Stimulated activated effector memory CD8-positive, alpha-beta T cell treated with anti-CD3 and anti-CD28 coated beads, Interleukin-12 subunit alpha, Interleukin-12 subunit beta, amount 100 ng/mL, for 72 hours (primary cell): ENCODE results near the gene VPS11.
"Not testable (repeated sequence)": the region's sequence is repeated elsewhere in the genome, so short reads cannot be mapped to it uniquely, and the experiment has no call there.

Source experiments
- ATAC-seq: fragments of 150-1000 bp; cut with Tn5 transposase; 2 replicates; pipeline ENCODE4 v1.10.0; 2021
- DNase-seq, 2 donors: peaks; one replicate each; pipeline ENCODE4 v3.0.0; 2021 to 2022; ENCODE audit warnings: low spot score in 2 of 2
- H3K27ac Mint-ChIP-seq: one replicate; pipeline ENCODE4 v1.8.0; 2022; ENCODE audit warnings: mild to moderate bottlenecking, mixed read lengths
- H3K36me3 Mint-ChIP-seq: one replicate; pipeline ENCODE4 v1.8.0; 2022; ENCODE audit warnings: mild to moderate bottlenecking, mixed read lengths
- H3K4me1 Mint-ChIP-seq: one replicate; pipeline ENCODE4 v1.8.0; 2022; ENCODE audit warnings: mixed read lengths
- H3K4me3 Mint-ChIP-seq: one replicate; pipeline ENCODE4 v1.8.0; 2022; ENCODE audit warnings: mild to moderate bottlenecking, mixed read lengths
- H3K9me3 Mint-ChIP-seq: one replicate; pipeline ENCODE4 v1.8.0; 2022; ENCODE audit warnings: mixed read lengths

Gene VPS11

DNA sequence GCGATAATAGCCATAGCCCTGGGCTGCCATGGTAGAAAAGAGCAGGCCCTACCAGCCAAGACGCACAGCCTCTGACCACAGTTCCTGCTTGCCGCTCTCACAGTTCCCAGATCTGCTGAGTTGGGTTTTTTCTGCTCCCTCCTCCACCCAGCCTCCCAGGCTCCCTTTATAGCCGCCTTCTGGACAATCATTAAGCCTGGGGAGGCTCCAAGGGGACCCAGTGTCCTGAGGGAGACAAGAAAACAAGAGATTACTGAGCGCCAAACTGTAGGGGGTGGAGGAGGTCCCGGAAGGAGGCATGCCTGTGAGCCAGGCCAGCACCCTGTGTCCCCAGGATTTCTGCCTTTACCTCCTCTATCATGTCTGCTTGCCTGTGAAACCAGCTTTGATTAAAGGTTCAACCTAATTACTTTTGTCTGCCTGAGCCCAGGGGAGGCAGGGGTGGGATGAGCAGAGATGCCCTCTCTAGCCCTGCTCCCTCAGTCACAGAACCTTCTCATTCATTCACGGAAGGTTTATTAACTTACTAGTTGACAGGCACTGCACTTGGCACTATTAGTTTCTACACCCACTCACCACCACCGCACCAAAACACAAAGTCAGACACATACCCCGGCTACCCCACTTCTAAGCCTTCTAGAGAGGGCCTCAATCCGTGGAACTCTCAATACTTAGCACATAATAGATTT lies 38.1 kb upstream of the VPS11 start:
- Mint-ChIP-seq H3K9me3 (no peaks in the 10 kb centered on the region), H3K4me1 (peaks cover 35% of the 10 kb centered on the region), H3K4me3 (peak overlapping the region; percentile 80), H3K27ac (peak overlapping the region; percentile 83), H3K36me3 (peaks cover 37% of the 10 kb centered on the region)
- peak; percentile 55 for ATAC-seq
- DNase-seq, result peak in 1 of 2 donors; percentile 19

DNA sequence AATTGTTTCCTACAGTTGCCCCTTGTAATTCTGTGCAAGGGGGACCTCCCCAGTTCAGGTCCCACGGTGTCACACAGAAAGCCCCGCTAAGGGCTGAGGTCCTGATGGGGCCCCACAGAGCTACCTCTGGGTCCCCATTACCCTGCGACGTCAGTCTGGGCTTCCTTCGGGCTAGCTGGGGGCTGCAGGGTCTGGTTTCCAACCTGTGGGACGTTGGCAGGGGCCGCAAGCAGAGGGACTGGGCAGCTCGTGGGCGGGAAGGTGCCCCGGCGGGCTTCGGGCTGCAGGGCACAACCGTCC lies 37.6 kb upstream of the VPS11 start:
- peak overlapping the region; percentile 83 for H3K27ac Mint-ChIP-seq
- ATAC-seq, result peak; percentile 33
- H3K4me3 Mint-ChIP-seq, result peak overlapping the region; percentile 80
- peaks cover 30% of the 10 kb centered on the region for H3K4me1 Mint-ChIP-seq
- peak in 1 of 2 donors; percentile 12 for DNase-seq
- peaks cover 32% of the 10 kb centered on the region for H3K36me3 Mint-ChIP-seq
- H3K9me3 Mint-ChIP-seq, result no peaks in the 10 kb centered on the region

DNA sequence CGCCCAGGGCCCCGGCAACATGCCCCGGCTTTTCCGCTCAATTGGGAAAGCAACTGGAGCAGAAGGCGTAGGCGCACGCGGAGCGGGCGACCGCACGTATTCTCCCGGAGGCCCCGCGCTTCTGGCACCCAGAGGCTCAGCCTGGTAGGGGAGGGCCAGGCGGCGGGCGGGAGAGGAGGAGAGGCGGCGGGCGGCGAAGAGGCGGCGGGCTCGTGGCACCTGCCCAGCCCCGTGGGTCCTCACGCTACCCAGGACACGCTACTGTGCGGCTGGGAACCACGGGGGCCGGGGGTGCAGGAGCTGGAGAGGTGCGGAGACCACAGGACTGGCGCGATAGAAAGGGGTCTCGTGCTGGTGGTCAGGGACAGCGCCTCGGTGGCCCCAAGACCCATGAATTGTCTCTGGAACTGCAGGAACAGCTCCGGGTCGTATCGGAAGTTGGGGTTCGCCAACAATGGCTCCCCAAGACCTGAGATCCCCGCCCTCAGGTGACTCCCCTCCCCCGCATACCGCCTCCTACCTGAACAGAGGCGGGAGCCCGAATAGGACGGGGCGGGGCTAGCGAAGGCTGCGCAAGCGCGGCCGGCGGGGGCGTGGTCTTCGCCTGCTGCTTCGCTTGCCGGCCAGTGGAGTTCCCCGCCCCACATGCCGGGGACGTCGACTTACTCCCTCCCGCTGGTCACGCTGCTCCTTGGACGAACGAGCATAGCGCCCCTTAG lies 37.1 kb upstream of the VPS11 start, which contains the start of gene SLC37A4:
Gene SLC37A4, minus strand, starts transcription at position 549 of the 719 bp plus-strand sequence.
- ATAC-seq, result peak; percentile 92
- Mint-ChIP-seq H3K4me1 (peaks cover 25% of the 10 kb centered on the region), H3K27ac (peak within 1 kb of the TSS; percentile 83), H3K36me3 (peaks cover 27% of the 10 kb centered on the region), H3K4me3 (peak within 1 kb of the TSS; percentile 80), H3K9me3 (no peaks in the 10 kb centered on the region)
- peak; percentile 98 to 100 for DNase-seq

DNA sequence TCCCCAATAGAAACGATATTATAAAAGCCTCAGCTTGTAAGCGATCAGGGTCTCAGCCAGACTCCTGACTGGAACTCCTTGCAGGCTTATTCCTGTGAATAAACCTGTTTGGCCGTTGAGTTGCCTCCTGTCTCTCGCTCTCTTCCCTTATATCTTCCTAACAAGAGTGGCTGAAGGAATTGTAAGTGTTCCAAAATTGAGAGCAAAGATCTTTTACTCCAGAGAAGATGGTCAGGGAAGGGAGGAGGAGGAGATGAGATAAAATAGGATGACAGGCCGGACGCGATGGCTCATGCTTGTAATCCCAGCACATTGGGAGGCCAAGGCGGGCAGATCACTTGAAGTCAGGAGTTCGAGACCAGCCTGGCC lies 35.7 kb upstream of the VPS11 start:
- Mint-ChIP-seq H3K4me1 (peaks cover 25% of the 10 kb centered on the region), H3K4me3 (no peak overlapping the region), H3K36me3 (peaks cover 13% of the 10 kb centered on the region), H3K9me3 (no peaks in the 10 kb centered on the region), H3K27ac (no peak overlapping the region)
- DNase-seq, result no peak
- ATAC-seq, result no peak

DNA sequence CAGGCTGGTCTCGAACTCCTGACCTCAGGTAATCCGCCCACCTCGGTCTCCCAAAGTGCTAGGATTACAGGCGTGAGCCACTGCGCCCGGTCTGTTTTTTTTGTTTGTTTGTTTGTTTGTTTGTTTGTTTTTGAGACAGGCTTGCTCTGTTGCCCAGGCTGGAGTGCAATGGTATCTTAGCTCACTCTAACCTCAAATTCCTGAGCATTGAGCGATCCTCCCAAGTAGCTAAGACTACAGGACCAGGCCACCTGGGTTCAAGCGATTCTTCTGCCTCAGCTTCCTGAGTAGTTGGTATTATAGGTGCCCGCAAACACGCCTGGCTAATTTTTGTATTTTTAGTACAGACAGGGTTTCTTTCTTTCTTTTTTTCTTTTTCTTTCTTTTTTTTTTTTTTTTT lies 34.2 kb upstream of the VPS11 start:
- DNase-seq, H3K9me3 Mint-ChIP-seq, H3K4me3 Mint-ChIP-seq, H3K27ac Mint-ChIP-seq, ATAC-seq, H3K36me3 Mint-ChIP-seq: not testable (repeated sequence)
- H3K4me1 Mint-ChIP-seq, result peaks cover 16% of the 10 kb centered on the region

DNA sequence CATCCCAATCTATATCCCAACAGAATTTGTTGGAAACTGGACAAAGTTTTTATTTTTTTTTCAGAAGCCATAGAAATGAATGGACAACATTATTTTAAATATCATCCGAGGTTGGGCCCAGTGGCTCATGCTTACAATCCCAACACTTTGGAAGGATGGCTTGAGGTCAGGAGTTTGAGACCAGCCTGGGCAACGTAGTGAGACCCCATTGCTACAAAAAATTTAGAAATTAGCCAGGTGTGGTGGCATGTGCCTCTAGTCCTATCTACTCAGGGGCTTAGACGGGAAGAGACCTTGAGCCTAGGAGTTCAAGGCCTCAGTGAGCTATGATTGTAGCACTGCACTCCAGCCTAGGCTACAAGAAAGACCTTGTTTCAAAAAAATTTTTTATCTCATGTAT lies 32.8 kb upstream of the VPS11 start:
- no peak overlapping the region for H3K4me3 Mint-ChIP-seq

DNA sequence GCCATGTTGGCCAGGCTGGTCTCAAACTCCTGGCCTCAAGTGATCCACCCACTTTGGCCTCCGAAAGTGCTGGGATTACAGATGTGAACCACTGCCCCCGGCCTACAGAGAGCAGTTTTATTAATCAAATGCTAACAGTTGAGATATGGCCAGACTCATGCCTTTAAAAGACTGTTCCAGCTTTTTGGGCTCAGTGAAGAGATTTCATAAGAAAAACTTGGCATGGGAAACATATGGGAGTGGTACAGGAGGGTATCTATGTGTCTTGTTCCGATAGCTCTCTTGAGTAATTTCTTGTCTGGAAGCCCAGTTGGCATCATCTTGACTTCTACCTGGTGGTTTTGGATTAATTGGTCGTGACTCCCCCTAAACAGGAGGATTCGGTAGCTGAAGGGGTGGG lies 28.7 kb upstream of the VPS11 start:
- H3K4me1 Mint-ChIP-seq, result peaks cover 5% of the 10 kb centered on the region
- H3K36me3 Mint-ChIP-seq, result peaks cover 2% of the 10 kb centered on the region
- H3K9me3 Mint-ChIP-seq, result no peaks in the 10 kb centered on the region
- DNase-seq (no peak), ATAC-seq (no peak)
- H3K4me3 Mint-ChIP-seq, result no peak overlapping the region
- H3K27ac Mint-ChIP-seq, result no peak overlapping the region

More for the DNA sequence above, 32.8 kb upstream of the VPS11 start:
- Mint-ChIP-seq H3K9me3 (no peaks in the 10 kb centered on the region), H3K4me1 (peaks cover 3% of the 10 kb centered on the region), H3K36me3 (no peaks in the 10 kb centered on the region), H3K27ac (no peak overlapping the region)
- ATAC-seq, result no peak
- DNase-seq, result no peak

DNA sequence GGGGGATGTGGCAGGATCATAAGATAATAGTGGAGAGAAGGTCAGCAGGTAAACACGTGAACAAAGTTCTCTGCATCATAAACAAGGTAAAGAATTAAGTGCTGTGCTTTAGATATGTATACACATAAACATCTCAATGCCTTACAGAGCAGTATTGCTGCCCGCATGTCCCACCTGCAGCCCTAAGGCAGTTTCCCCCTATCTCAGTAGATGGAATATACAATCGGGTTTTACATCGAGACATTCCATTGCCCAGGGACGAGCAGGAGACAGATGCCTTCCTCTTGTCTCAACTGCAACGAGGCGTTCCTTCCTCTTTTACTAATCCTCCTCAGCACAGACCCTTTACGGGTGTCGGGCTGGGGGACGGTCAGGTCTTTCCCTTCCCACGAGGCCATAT lies 28.1 kb upstream of the VPS11 start:
- not testable (repeated sequence) for H3K4me1 Mint-ChIP-seq, H3K36me3 Mint-ChIP-seq, H3K27ac Mint-ChIP-seq, DNase-seq, H3K9me3 Mint-ChIP-seq, H3K4me3 Mint-ChIP-seq, ATAC-seq

DNA sequence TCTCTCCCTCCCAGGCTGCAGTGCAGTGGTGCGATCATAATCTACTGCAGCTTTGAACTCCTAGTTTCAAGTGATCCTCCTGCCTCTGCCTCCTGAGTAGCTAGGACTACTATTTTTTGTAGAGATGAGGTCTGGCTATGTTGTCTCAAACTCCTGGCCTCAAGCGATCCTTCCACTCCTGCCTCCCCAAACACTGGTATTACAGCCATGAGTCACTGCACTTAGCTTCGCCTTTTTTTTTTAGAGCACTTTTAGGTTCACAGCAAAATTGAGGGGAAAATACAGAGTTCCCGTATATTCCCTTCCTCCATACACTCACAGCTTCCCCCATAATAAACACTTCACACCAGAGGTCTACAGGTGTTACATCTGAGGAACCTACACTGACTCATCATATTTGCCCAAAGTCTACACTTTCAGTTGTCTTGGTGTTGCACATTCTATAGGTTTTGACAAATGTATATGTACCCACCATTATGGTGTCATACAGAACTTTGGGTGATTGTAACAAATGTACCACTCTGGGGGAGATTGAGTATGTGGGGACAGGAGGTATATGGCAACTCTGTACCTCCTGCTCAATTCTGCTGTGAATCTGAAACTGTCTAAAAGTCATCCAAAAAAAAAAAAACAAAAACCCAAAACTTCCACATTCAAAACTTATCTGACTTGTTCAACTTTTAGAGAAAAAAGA lies 25.6 kb upstream of the VPS11 start:
- Mint-ChIP-seq H3K4me1 (peaks cover 10% of the 10 kb centered on the region), H3K4me3 (no peak overlapping the region), H3K9me3 (no peaks in the 10 kb centered on the region), H3K36me3 (peaks cover 33% of the 10 kb centered on the region), H3K27ac (no peak overlapping the region)
- ATAC-seq, result peak; percentile 55
- no peak for DNase-seq

DNA sequence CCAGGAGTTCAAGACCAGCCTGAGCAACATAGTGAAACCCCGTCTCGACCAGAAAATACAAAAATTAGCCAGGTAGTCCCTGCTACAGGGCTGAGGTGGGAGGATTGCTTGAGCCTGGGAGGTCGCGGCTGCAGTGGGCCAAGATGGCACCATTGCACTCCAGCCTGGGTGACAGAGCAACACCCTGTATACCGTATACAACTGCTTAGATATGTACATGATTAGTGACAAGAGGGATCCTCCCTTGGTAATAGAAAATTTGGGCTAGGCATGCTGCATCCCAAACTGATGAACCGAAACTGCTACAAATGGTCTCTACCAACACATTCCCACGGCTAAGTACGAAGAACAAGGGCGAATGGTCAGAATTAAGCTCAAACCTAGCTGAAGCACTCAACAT lies 24.7 kb upstream of the VPS11 start:
- ATAC-seq (no peak), DNase-seq (no peak)
- no peaks in the 10 kb centered on the region for H3K9me3 Mint-ChIP-seq
- no peak overlapping the region for H3K4me3 Mint-ChIP-seq
- H3K4me1 Mint-ChIP-seq, result peaks cover 16% of the 10 kb centered on the region
- peaks cover 42% of the 10 kb centered on the region for H3K36me3 Mint-ChIP-seq
- H3K27ac Mint-ChIP-seq, result no peak overlapping the region

DNA sequence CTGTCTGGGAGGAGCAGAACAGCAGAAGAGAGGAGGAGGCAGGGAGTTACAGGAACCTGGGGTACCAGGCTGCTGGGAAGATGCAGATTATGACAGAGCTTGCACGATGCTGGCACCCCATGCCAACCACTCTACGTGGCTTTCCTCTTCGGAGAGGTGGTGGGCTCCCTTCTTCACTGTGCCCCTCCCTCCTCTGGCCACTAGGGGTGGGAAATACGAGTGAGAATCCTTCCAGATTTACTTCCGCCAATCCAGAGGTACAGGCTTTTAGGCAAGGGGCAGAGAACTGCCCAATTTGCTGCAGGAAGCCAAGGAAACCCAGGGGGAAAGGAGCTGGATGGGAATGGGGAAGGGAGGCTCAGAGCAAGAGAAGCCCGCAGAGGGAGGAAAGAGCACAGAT lies 22.9 kb upstream of the VPS11 start:
- Mint-ChIP-seq H3K4me3 (no peak overlapping the region), H3K36me3 (peaks cover 60% of the 10 kb centered on the region), H3K4me1 (peaks cover 16% of the 10 kb centered on the region), H3K27ac (no peak overlapping the region), H3K9me3 (no peaks in the 10 kb centered on the region)
- DNase-seq (no peak), ATAC-seq (no peak)

DNA sequence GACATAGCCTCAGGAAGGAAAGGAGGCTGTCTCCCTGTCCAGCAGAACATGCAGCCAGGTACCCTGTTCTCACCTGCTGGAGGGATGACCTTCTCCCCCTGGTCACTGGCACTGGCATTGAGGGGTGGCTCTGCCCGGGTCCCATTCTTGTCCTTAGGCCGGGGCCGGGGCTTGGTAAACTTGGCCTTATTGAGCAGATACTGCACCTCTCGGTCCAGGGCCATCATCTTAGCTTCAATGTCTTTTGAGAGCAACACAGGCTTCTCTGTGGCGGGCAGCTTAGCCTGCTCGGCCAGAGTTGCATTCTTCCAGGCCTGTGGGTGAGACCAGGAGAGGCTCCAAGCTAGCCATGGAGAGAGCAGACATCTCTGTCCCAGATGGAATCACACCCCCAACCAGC lies 21.1 kb upstream of the VPS11 start:
- no peaks in the 10 kb centered on the region for H3K9me3 Mint-ChIP-seq
- peaks cover 21% of the 10 kb centered on the region for H3K4me1 Mint-ChIP-seq
- no peak overlapping the region for H3K4me3 Mint-ChIP-seq
- no peak for DNase-seq
- H3K36me3 Mint-ChIP-seq, result peaks cover 78% of the 10 kb centered on the region
- peak overlapping the region; percentile 69 for H3K27ac Mint-ChIP-seq
- ATAC-seq, result no peak

DNA sequence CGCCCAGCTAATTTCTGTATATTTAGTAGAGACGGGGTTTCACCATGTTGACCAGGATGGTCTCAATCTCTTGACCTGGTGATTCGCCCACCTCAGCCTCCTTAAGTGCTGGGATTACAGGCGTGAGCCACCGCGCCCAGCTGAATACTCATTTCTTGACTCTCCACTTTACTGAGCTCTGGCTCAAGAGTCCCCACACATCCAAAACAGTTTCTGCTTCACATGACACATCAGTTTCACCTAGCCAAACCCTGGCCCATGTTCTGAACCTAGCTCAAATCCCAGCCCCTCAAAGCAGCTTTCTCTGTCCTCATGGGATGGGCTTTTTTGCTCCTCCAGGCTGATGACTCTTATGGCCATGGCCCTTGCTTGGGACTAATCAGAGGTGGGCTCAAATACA lies 20.4 kb upstream of the VPS11 start:
- no peak overlapping the region for H3K4me3 Mint-ChIP-seq
- ATAC-seq (peak; percentile 68), DNase-seq (no peak)
- peak overlapping the region; percentile 69 for H3K27ac Mint-ChIP-seq
- H3K36me3 Mint-ChIP-seq, result peaks cover 85% of the 10 kb centered on the region
- H3K9me3 Mint-ChIP-seq, result no peaks in the 10 kb centered on the region
- H3K4me1 Mint-ChIP-seq, result peaks cover 21% of the 10 kb centered on the region

DNA sequence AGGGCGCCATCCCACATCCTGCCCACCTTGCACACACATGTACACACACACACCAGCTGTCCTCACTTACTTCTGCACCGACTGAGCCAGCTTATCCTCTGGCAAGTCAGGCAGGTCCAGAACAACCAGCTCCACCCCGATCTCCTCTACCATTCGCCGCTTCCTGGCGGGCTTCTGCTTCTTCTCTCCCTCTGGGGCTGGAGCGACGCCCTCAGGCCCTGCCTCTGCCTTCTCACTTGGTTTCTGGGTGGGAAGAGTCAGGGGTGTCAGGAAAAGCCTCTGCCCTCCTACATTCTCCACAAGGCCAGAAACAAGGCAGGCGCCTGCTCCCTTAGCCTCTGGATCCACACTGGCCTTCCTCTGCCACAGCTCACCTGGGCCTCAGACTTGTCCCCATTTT lies 19.0 kb upstream of the VPS11 start:
- Mint-ChIP-seq H3K36me3 (peaks cover 99% of the 10 kb centered on the region), H3K27ac (peak overlapping the region; percentile 69), H3K4me3 (no peak overlapping the region), H3K9me3 (no peaks in the 10 kb centered on the region), H3K4me1 (peaks cover 36% of the 10 kb centered on the region)
- ATAC-seq (no peak), DNase-seq (no peak)

DNA sequence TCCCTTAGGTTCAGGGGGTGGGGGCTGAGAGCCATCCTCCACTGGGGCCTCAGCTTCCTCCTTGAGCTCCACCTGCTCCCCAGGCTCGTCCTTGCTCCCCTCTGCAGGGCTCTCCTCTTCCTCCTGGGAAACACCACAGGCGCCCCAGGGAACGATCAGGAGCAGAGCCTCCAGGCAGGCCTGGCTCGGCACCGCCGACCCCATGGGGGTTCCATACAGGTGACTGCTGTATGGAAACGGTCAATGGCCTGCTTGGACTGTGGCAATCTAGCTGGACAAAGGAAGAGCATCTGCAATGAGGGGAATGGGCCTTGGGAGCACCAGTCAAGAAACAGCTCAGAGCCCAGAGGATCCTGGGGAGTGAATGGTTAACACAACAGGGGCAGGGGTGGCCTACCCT lies 18.5 kb upstream of the VPS11 start:
- H3K4me1 Mint-ChIP-seq, result peaks cover 40% of the 10 kb centered on the region
- no peaks in the 10 kb centered on the region for H3K9me3 Mint-ChIP-seq
- no peak overlapping the region for H3K4me3 Mint-ChIP-seq
- peak overlapping the region; percentile 69 for H3K27ac Mint-ChIP-seq
- DNase-seq (no peak), ATAC-seq (no peak)
- H3K36me3 Mint-ChIP-seq, result peaks cover 100% of the 10 kb centered on the region
